ENCODE results near the gene ACOX3.

Gene ACOX3

GRCh38 chr4:8472689-8473197 lies 32.2 kb upstream of the ACOX3 start:
- no peak overlapping the region for H3K4me3 ChIP-seq (ENCODE audit: control insufficient read depth, low read depth, low read length)
- DNase-seq (ENCODE audit: low read depth), result peak; percentile 99
- TF ChIP-seq, protein P1, sequence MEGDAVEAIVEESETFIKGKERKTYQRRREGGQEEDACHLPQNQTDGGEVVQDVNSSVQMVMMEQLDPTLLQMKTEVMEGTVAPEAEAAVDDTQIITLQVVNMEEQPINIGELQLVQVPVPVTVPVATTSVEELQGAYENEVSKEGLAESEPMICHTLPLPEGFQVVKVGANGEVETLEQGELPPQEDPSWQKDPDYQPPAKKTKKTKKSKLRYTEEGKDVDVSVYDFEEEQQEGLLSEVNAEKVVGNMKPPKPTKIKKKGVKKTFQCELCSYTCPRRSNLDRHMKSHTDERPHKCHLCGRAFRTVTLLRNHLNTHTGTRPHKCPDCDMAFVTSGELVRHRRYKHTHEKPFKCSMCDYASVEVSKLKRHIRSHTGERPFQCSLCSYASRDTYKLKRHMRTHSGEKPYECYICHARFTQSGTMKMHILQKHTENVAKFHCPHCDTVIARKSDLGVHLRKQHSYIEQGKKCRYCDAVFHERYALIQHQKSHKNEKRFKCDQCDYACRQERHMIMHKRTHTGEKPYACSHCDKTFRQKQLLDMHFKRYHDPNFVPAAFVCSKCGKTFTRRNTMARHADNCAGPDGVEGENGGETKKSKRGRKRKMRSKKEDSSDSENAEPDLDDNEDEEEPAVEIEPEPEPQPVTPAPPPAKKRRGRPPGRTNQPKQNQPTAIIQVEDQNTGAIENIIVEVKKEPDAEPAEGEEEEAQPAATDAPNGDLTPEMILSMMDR (IDR thresholded peaks at IDR 0.05; ENCODE audit: control insufficient read depth, insufficient read depth, low read depth, low read length, missing control alignments), result no peak

DNA sequence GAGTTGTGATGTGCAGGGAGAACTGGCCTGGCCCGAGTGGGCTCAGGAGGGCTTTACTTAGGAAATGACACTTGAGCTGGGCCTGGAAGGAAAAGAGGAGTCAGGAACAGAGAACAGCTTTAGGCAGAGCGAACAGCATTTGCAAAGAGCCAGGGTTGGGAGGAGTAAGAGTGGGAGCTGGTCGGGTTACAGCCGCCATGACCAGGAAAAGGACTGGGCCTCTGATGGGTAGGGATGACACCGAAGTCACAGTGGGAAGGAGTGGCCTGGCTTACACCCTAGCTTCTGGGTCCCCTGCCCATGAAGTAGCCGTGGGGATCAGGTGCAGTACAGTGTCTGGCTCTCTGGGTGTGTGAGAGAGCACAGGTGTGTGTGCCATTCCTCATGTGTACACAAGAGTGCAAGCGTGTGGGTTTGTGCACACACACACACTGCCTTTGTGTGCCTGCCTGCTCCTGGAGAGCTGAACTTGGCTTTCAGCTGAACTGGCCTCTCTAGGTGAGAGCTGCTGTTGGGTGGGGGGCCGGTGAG lies 31.7 kb upstream of the ACOX3 start:
- no peak overlapping the region for H3K4me3 ChIP-seq (ENCODE audit: control insufficient read depth, low read depth, low read length)
- no peak for DNase-seq (ENCODE audit: low read depth)
- TF ChIP-seq, protein P1 (IDR thresholded peaks at IDR 0.05; ENCODE audit: control insufficient read depth, insufficient read depth, low read depth, low read length, missing control alignments), result no peak

- no peak overlapping the region for H3K4me3 ChIP-seq (ENCODE audit: control insufficient read depth, low read depth, low read length)
- TF ChIP-seq, protein P1 (IDR thresholded peaks at IDR 0.05; ENCODE audit: control insufficient read depth, insufficient read depth, low read depth, low read length, missing control alignments), result no peak
- DNase-seq (ENCODE audit: low read depth), result no peak
Observed at GRCh38 chr4:8471211-8471875, 30.8 kb upstream of the ACOX3 start.

GRCh38 chr4:8470451-8471024 lies 30.0 kb upstream of the ACOX3 start:
- no peak overlapping the region for H3K4me3 ChIP-seq (ENCODE audit: control insufficient read depth, low read depth, low read length)
- TF ChIP-seq, protein P1 (IDR thresholded peaks at IDR 0.05; ENCODE audit: control insufficient read depth, insufficient read depth, low read depth, low read length, missing control alignments), result no peak
- DNase-seq (ENCODE audit: low read depth), result no peak

DNA sequence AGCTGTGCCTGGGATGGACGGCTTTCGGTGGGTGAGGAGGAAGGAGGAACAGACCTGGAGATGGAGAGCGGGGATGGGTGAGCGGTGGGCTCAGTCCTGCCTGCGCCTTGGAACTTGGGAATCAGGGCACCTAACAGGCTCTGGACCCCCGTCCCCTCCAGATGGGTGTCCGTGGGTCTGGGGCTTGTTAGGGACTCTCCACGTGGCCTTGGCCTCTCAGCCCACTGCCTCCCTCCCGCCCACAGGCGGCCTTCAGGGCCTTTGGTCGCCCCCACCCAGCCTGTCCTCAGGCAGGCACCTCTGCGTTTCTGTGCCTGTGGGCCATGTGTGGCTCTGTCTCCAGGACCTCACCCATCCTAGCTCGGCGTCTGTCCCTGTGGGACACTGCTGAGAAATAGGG lies 29.0 kb upstream of the ACOX3 start:
- no peak for DNase-seq (ENCODE audit: low read depth)
- H3K4me3 ChIP-seq (ENCODE audit: control insufficient read depth, low read depth, low read length), result no peak overlapping the region
- TF ChIP-seq, protein P1 (IDR thresholded peaks at IDR 0.05; ENCODE audit: control insufficient read depth, insufficient read depth, low read depth, low read length, missing control alignments), result no peak

GRCh38 chr4:8468746-8469535 lies 28.4 kb upstream of the ACOX3 start:
- TF ChIP-seq, protein P1 (IDR thresholded peaks at IDR 0.05; ENCODE audit: control insufficient read depth, insufficient read depth, low read depth, low read length, missing control alignments), result peak; percentile 99
- no peak for DNase-seq (ENCODE audit: low read depth)
- no peak overlapping the region for H3K4me3 ChIP-seq (ENCODE audit: control insufficient read depth, low read depth, low read length)

All from AG09309 (cell line).